Cardiac muscle cell (in vitro differentiated cells and primary cell): Measurements from ENCODE around the gene MGAT5. TPM values are rescaled to one million over a fixed set of nuclear protein-coding genes. Genes with fewer than 3 reads are reported as not detected.

Source experiments
- DNase-seq, 2 donors: peaks; one replicate each; pipeline versions ENCODE4 v3.0.0 to v3.0.0-alpha.2; 2010 to 2017; ENCODE audit warnings: low read depth in 1 of 2, low spot score in 1 of 2
- H3K27ac ChIP-seq: fragments of 200-600 bp; sonication (generic); 2 replicates; pipeline ENCODE4 v1.5.1; 2016
- H3K27me3 ChIP-seq: fragments of 200-600 bp; sonication (generic); 2 replicates; pipeline ENCODE4 v1.6.0; 2016; ENCODE audit warnings: control low read depth
- H3K36me3 ChIP-seq: fragments of 200-600 bp; sonication (generic); 2 replicates; pipeline ENCODE4 v1.5.1; 2016; ENCODE audit warnings: control low read depth
- H3K4me1 ChIP-seq: fragments of 200-600 bp; sonication (generic); 2 replicates; pipeline ENCODE4 v1.8.1; 2017; ENCODE audit warnings: low read depth, mild to moderate bottlenecking, mixed run types
- H3K4me3 ChIP-seq: fragments of 200-600 bp; sonication (generic); 2 replicates; pipeline ENCODE4 v1.5.1; 2016; ENCODE audit warnings: mild to moderate bottlenecking
- H3K9me3 ChIP-seq: fragments of 200-600 bp; sonication (generic); 2 replicates; pipeline ENCODE4 v1.5.1; 2017; ENCODE audit warnings: low read depth, mild to moderate bottlenecking, control low read depth
- CTCF ChIP-seq: IDR thresholded peaks from 2 replicates; pipeline ENCODE4 v1.5.1; 2012; ENCODE audit warnings: low read depth, mild to moderate bottlenecking, low read length
- polyA plus RNA-seq: library from polyadenylated mRNA; unstranded; fragments of >200 nt; fragmentation: Nextera tagmentation; extraction: Ambion mirVana; gene quantifications from 2 replicates; pipeline ENCODE4 v1.2.1, GENCODE V29; 2016
- total RNA-seq: library from RNA; depleted of rRNA; stranded (reverse); fragments of >200 nt; gene quantifications from 2 replicates; pipeline ENCODE4 v1.2.3, GENCODE V29; 2016

Gene MGAT5
- total and polyA plus RNA-seq, 2 experiments from 2014 or later: 12.5 to 66.8 TPM

- no peak for TF ChIP-seq CTCF
- H3K4me1 ChIP-seq: peaks cover 5% of the 10 kb centered on the region
- DNase-seq: no peak
- H3K4me3 ChIP-seq: no peak overlapping the region
- H3K27me3 ChIP-seq: no peaks in the 10 kb centered on the region
- H3K36me3 ChIP-seq: no peaks in the 10 kb centered on the region
- H3K9me3 ChIP-seq: no peaks in the 10 kb centered on the region
- no peak overlapping the region for H3K27ac ChIP-seq
Measured at GRCh38 chr2:134248913-134249312, 5.0 kb upstream of the MGAT5 start.

GRCh38 chr2:134249755-134250154, 4.1 kb upstream of the MGAT5 start:
- H3K27me3 ChIP-seq: no peaks in the 10 kb centered on the region
- TF ChIP-seq CTCF: no peak

DNA sequence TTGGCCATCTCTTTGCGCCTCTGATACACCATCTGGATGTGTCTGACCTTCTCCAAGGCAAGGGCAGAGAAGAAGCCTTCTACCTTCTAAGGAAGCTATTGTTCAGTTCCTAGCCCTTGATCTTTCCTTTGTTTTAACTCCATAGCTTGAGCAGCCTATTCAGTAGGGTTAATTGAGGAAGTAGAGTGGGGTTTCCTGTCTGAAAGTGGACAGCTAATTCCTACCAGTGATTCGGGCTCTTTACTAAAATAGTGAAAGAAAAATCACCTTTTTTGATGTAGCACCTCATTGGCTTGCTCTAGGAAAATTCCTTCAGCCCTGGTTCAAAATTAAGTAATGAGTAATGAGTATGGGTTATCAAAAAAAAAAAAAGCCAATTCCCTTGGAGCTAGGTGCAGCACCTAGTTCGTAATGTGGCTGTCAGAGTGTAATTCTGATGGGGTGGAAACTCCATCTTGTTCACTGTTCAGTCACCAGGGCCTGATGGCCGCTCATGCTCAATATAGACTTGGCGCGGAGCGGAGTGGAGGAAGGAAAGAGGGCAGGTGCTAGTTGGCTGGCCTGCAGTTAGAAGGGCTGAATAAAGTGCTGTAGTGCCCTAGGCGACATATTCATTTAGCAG, 2.9 kb upstream of the MGAT5 start:
- no peaks in the 10 kb centered on the region for H3K9me3 ChIP-seq
- no peak for TF ChIP-seq CTCF
- H3K27me3 ChIP-seq: no peaks in the 10 kb centered on the region
- H3K36me3 ChIP-seq: peaks cover 3% of the 10 kb centered on the region
- no peak for DNase-seq
- H3K4me1 ChIP-seq: no peaks in the 10 kb centered on the region
- H3K4me3 ChIP-seq: no peak overlapping the region
- H3K27ac ChIP-seq: no peak overlapping the region

More at GRCh38 chr2:134249755-134250154, 4.1 kb upstream of the MGAT5 start:
- no peak overlapping the region for H3K4me3 ChIP-seq
- H3K9me3 ChIP-seq: no peaks in the 10 kb centered on the region
- peaks cover 5% of the 10 kb centered on the region for H3K4me1 ChIP-seq
- DNase-seq: peak in 1 of 2 donors; percentile 15
- H3K27ac ChIP-seq: no peak overlapping the region
- peaks cover 3% of the 10 kb centered on the region for H3K36me3 ChIP-seq

- no peak for TF ChIP-seq CTCF
- H3K4me1 ChIP-seq: no peaks in the 10 kb centered on the region
- no peaks in the 10 kb centered on the region for H3K9me3 ChIP-seq
- no peak for DNase-seq
- no peak overlapping the region for H3K4me3 ChIP-seq
- H3K36me3 ChIP-seq: peaks cover 3% of the 10 kb centered on the region
- no peak overlapping the region for H3K27ac ChIP-seq
- no peaks in the 10 kb centered on the region for H3K27me3 ChIP-seq
Measured at GRCh38 chr2:134252092-134252750, 1.7 kb upstream of the MGAT5 start.

GRCh38 chr2:134253117-134253704, 661 bp upstream of the MGAT5 start:
- Histone ChIP-seq H3K4me1 (no peaks in the 10 kb centered on the region), H3K9me3 (no peaks in the 10 kb centered on the region), H3K27ac (no peak overlapping the region), H3K27me3 (no peaks in the 10 kb centered on the region), H3K36me3 (peaks cover 3% of the 10 kb centered on the region), H3K4me3 (no peak overlapping the region)
- no peak for TF ChIP-seq CTCF
- DNase-seq: no peak
